GM19025 (cell line): ENCODE data around the gene OVOL1.
"Not testable (repeated sequence)": the region's sequence is repeated elsewhere in the genome, so short reads cannot be mapped to it uniquely, and the experiment has no call there.

Experiments used
- ATAC-seq: cut with Tn5 transposase; IDR thresholded peaks from one replicate; pipeline ENCODE4 v1.9.1; 2021; ENCODE audit warnings: mild to moderate bottlenecking, low read depth, moderate library complexity; ENCODE audit not compliant: unreplicated experiment

OVOL1 gene

GRCh38 chr11:65786786-65787636 lies at the start of gene OVOL1:
TSS of gene OVOL1 (plus strand) at chr11:65787063. CDS start at chr11:65787374, 311 bp downstream.
- no peak for ATAC-seq

GRCh38 chr11:65739022-65739421 lies 47.8 kb upstream of the OVOL1 start:
- no peak for ATAC-seq

GRCh38 chr11:65741185-65741584 lies 45.7 kb upstream of the OVOL1 start:
- no peak for ATAC-seq

- no peak for ATAC-seq
These were observed 44.5 kb upstream of the OVOL1 start for GRCh38 chr11:65742353-65742752.

- ATAC-seq = no peak
These were observed 43.2 kb upstream of the OVOL1 start for GRCh38 chr11:65743681-65744025.

GRCh38 chr11:65744026-65744698 lies 42.7 kb upstream of the OVOL1 start:
- ATAC-seq = no peak

GRCh38 chr11:65744699-65745042 lies 42.2 kb upstream of the OVOL1 start:
- ATAC-seq = no peak

GRCh38 chr11:65745049-65745448 lies 41.8 kb upstream of the OVOL1 start:
- no peak for ATAC-seq

GRCh38 chr11:65762169-65762568 lies 24.7 kb upstream of the OVOL1 start:
- ATAC-seq = not testable (repeated sequence)

GRCh38 chr11:65762816-65763215 lies 24.0 kb upstream of the OVOL1 start:
- not testable (repeated sequence) for ATAC-seq

GRCh38 chr11:65764434-65764833 lies 22.4 kb upstream of the OVOL1 start:
- no peak for ATAC-seq

- no peak for ATAC-seq
These were observed 20.3 kb upstream of the OVOL1 start for GRCh38 chr11:65766535-65766934.

- ATAC-seq = no peak
These were observed 19.5 kb upstream of the OVOL1 start for GRCh38 chr11:65767406-65767805.

GRCh38 chr11:65767806-65768205 lies 19.1 kb upstream of the OVOL1 start:
- ATAC-seq = not testable (repeated sequence)

GRCh38 chr11:65770951-65771567 lies 15.8 kb upstream of the OVOL1 start:
- ATAC-seq = no peak

GRCh38 chr11:65771589-65772112 lies 15.2 kb upstream of the OVOL1 start:
- ATAC-seq = no peak

GRCh38 chr11:65773784-65774411 lies 13.0 kb upstream of the OVOL1 start:
- ATAC-seq = no peak

GRCh38 chr11:65774525-65775306 lies 12.1 kb upstream of the OVOL1 start:
- ATAC-seq = no peak

GRCh38 chr11:65776196-65776595 lies 10.7 kb upstream of the OVOL1 start:
- ATAC-seq = no peak

GRCh38 chr11:65776710-65777141 lies 10.1 kb upstream of the OVOL1 start:
- ATAC-seq = no peak
